Measurements from ENCODE around the gene ZNF432.
A peak's percentile ranks its signal among the peaks of the same experiment; 100 is the strongest.

ZNF432 gene

DNA sequence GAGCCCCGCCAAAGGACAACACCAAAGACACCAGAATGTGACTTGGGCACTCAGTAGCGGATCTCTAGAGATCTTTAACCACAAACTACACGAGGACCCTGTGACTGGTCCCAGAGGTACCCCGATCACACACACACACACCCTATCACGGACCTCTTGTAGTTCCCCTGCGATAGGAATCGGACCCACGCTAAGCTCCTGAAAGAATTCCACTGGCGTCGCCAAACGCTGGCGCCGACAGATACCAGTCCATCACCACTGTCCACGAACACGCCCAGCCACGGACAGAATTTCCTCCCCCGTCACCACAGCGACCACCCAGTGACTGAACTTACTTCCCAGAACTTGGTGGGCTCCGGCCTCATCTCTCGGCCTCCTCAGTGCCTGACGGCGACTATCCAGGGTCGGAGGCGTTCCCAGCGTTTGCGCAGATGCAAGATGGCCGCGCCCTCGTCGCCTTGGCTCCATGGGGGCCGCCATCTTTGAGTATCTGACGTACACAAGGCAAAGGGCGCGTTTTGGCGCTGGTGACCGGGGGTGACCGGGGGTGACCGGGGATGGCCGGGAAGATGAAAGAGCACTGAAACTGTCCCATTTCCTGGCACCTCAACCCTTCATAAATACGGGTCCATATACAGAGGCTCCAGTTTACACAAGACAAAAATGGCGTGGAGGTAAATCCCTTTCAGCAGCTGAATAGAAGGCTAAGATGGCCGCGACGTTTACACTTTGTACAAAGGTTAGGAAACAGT is 40.7 kb downstream of the ZNF432 start, which contains the start of gene ZNF615:
TSS of gene ZNF615 (minus strand) at position 406 of the 752 bp plus-strand sequence. CDS start 4,500 bp downstream, outside the sequence.
- peak; percentile 94 for DNase-seq

DNA sequence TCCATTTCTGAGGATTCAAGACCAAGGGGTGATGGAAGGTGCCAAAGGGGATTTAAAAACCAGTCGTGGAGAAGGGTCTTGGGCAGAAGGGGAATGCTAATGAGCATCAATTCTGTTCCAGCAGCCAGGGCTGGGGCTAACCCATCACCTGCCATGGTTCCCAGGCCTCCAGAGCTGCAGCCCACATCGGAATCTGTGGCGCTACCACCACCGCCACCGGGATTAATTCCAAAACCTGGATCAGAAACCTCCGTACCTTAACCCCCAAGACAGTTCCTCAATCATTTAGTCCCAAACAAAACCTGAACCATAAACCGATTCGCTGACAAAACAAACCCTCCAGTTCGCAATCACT is 41.2 kb downstream of the ZNF432 start:
- peak; percentile 28 for DNase-seq

DNA sequence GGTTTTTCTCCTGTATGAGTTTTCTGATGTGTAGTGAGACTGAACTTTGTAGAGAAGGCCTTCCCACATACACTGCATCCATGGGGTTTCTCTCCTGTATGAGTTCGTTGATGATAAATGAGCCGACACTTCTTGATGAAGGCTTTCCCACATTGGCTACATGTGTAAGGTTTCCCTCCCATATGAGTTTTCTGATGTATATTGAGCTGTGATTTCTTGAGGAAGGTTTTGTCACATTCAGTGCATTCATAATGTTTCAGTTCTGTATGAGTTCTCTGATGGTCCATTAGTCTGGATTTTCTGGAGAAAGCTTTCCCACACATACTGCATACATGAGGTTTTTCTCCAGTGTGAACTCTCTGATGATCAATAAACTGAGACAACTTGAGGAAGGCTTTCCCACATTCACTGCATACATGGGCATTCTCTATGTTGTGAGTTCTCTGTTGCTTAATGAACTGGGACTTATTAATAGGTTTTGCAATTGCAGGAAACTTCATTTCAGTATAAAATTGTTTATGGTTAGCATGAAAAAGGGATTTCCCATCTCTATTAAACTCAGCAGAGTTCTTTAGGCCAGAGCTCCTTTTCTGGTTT is 54.5 kb downstream of the ZNF432 start:
- DNase-seq = no peak

DNA sequence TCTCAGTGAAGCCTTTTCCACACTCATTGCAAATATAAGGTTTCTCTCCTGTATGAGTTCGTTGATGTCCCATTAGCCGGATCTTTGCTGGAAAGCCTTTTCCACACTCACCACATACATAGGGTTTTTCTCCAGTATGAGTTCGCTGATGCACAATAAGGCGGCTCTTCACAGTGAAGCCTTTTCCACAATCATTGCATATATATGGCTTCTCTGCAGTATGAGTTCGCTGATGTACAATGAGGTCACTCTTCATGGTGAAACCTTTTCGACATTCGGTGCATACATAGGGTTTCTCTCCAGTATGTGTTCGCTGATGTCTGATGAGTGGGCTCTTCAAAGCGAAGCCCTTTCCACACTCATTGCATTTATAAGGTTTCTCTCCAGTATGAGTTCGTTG is 55.2 kb downstream of the ZNF432 start:
- DNase-seq = no peak

DNA sequence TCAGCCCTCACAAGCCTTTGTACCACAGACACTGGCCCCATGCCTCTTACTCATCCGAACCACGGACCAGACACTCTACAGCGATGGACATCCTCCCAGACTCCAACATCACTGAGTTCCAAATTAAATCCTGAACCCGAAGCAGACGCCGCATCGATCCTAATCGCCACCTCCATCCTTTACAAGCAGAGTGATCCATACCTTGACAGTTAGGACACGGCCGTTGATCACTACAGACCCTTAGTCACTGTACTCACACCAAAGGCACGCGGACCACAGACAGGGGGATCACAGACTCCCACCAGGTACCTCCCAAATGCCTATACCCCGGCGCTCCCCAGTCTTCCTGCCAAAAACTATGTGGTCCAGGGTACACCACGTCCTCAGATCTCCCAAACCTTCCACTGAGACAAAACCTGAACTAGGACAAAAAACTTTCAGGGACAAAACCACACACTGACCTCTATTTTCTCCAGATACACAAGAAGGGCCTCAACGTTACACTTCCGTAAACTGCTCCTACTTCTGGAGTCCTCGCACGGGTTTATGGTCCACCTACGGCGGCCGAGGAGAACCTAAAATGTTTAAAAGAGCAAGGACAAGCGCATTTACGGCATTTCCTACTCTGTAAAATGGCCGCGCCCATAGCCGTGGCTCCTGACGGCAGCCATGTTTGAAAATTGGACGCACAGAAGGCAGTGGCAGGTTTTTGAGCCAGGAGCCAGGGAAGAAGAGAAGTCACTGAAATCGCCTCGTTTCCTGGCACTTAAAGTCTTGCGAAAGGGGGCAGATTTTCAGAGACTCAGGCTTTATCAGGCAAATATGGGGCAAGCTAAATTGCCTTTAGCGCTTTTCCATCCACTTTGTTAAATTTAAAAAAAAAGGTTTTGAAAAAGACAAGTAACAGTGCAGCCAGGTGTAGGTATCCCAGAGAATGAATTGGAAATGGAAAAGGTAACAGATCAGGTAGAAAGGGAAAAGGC is 62.0 kb downstream of the ZNF432 start, which contains the start of gene ZNF350:
TSS of gene ZNF350 (minus strand) at position 532 of the 983 bp plus-strand sequence. CDS start 12,480 bp downstream, outside the sequence.
- peak; percentile 97 for DNase-seq

DNA sequence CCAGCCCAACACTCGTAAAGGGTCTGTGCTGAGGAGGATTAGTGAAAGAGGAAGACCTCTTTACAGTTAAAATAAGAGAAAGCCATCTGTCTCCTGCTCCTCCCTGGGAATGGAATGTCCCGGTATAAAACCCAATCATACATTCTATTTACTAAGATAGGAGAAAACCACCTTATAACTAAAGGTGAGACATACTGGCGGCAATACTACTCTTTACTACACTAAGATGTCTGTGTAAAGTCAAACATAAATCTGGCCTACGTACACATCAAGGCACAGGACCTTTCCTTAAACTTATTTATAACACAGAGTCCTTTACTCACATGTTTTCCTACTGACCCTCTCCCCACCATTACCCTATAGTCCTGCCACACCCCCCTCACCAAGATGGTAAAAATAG is 65.3 kb downstream of the ZNF432 start:
- DNase-seq = no peak

All from femur (tissue), 1 donor.